DND-41 (cell line): ENCODE data around the gene ARL4C.

Source experiments
- EZH2 ChIP-seq: IDR thresholded peaks from 3 replicates; pipeline ENCODE4 v1.6.1; 2012; ENCODE audit warnings: borderline replicate concordance, low read depth, mild to moderate bottlenecking, moderate library complexity, low read length, inconsistent platforms; ENCODE audit not compliant: severe bottlenecking
- TF ChIP-seq, protein P1 (sequence below): IDR thresholded peaks from 2 replicates; pipeline ENCODE4 v1.5.1; 2012; ENCODE audit warnings: borderline replicate concordance, low read length, moderate library complexity, mild to moderate bottlenecking; ENCODE audit not compliant: poor library complexity, severe bottlenecking; ENCODE audit errors: extremely low read depth

- TF ChIP-seq, protein P1, sequence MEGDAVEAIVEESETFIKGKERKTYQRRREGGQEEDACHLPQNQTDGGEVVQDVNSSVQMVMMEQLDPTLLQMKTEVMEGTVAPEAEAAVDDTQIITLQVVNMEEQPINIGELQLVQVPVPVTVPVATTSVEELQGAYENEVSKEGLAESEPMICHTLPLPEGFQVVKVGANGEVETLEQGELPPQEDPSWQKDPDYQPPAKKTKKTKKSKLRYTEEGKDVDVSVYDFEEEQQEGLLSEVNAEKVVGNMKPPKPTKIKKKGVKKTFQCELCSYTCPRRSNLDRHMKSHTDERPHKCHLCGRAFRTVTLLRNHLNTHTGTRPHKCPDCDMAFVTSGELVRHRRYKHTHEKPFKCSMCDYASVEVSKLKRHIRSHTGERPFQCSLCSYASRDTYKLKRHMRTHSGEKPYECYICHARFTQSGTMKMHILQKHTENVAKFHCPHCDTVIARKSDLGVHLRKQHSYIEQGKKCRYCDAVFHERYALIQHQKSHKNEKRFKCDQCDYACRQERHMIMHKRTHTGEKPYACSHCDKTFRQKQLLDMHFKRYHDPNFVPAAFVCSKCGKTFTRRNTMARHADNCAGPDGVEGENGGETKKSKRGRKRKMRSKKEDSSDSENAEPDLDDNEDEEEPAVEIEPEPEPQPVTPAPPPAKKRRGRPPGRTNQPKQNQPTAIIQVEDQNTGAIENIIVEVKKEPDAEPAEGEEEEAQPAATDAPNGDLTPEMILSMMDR: no peak
- no peak for TF ChIP-seq EZH2
Observed at GRCh38 chr2:234467289-234467688, 29.6 kb downstream of the ARL4C start.
